Spleen (tissue), 11 donors: ENCODE measurements around the gene TOX3. TPM values are rescaled to one million over a fixed set of nuclear protein-coding genes. Genes with fewer than 3 reads are reported as not detected.

Source experiments
- DNase-seq: peaks from one replicate; pipeline ENCODE4 v3.0.0-alpha.2; 2020
- H3K27ac ChIP-seq, 8 donors: fragments of 200-600 bp; sonication (generic) in 7 of 8; 1 replicate in 4 of 8; 2 replicates in 4 of 8; pipeline versions ENCODE4 v1.5.0 to v1.8.0; 2016 to 2021; ENCODE audit warnings: inconsistent platforms in 4 of 8, mild to moderate bottlenecking in 4 of 8, moderate library complexity in 1 of 8
- H3K27me3 ChIP-seq, 7 donors: fragments of 200-600 bp; sonication (generic) in 6 of 7; replicated peaks in 1 of 7; 1 replicate in 4 of 7; 2 replicates in 3 of 7; pipeline versions ENCODE4 v1.5.0 to v1.8.0; 2016 to 2021; ENCODE audit warnings: inconsistent platforms in 3 of 7, mild to moderate bottlenecking in 1 of 7
- H3K36me3 ChIP-seq, 6 donors: fragments of 200-600 bp; sonication (generic) in 5 of 6; 1 replicate in 4 of 6; 2 replicates in 2 of 6; pipeline versions ENCODE4 v1.5.0 to v1.8.0; 2016 to 2021; ENCODE audit warnings: inconsistent platforms in 2 of 6
- H3K4me1 ChIP-seq, 6 donors: fragments of 200-600 bp; sonication (generic) in 5 of 6; 1 replicate in 3 of 6; 2 replicates in 3 of 6; pipeline versions ENCODE4 v1.5.0 to v1.8.0; 2016 to 2021; ENCODE audit warnings: inconsistent platforms in 3 of 6
- H3K4me3 ChIP-seq, 8 donors: fragments of 200-600 bp; sonication (generic) in 7 of 8; 1 replicate in 4 of 8; 2 replicates in 4 of 8; pipeline versions ENCODE4 v1.5.0 to v1.8.0; 2016 to 2021; ENCODE audit warnings: inconsistent platforms in 4 of 8, mild to moderate bottlenecking in 4 of 8, moderate library complexity in 2 of 8
- H3K9me3 ChIP-seq, 8 donors: fragments of 200-600 bp; sonication (generic) in 7 of 8; 1 replicate in 4 of 8; 2 replicates in 4 of 8; pipeline versions ENCODE4 v1.5.0 to v1.8.0; 2016 to 2021; ENCODE audit warnings: inconsistent platforms in 4 of 8
- CTCF ChIP-seq, 11 experiments: fragments of 200-600 bp in 7 of 11; fragments of 450-650 bp in 4 of 11; sonication (generic) in 4 of 11; IDR thresholded peaks in 8 of 11; conservative IDR thresholded peaks in 3 of 11; 1 replicate in 7 of 11; 2 replicates in 4 of 11; pipeline versions ENCODE4 v1.4.0 to v1.8.0; 2016 to 2021; ENCODE audit warnings: antibody characterized with exemption in 11 of 11, inconsistent platforms in 4 of 11, mild to moderate bottlenecking in 1 of 11
- POLR2A ChIP-seq, 3 donors: fragments of 450-650 bp; IDR thresholded peaks; one replicate each; pipeline ENCODE4 v1.5.1; 2017; ENCODE audit warnings: antibody characterized with exemption in 3 of 3, mild to moderate bottlenecking in 1 of 3
- POLR2AphosphoS5 ChIP-seq, 3 donors: sonication (generic); formaldehyde crosslinking; IDR thresholded peaks; one replicate each; pipeline ENCODE4 v1.5.1; 2017; ENCODE audit warnings: antibody characterized with exemption in 3 of 3
- WGBS, 5 donors: extraction: QIAGEN DNeasy Blood & Tissue Kit in 3 of 5; methylation state at CpG; one replicate each; pipeline versions ENCODE4 v1.1.5 to v1.1.7; 2013 to 2018; 5-methylcytosine and 5-hydroxymethylcytosine counted together
- intact Hi-C: fragments of 100-400 bp; cut with DNase I; formaldehyde crosslinking; loops from one replicate; pipeline ENCODE4 v1.15.0; 2023; ENCODE audit warnings: low total_unique reads
- polyA plus RNA-seq, 3 donors: library from polyadenylated mRNA; stranded (reverse); fragments of 200-250 nt; gene quantifications; one replicate each; pipeline ENCODE4 v1.2.1, GENCODE V29; 2013
- total RNA-seq, 7 donors: library from RNA; depleted of rRNA in 3 of 7; stranded (reverse); fragments of >200 nt in 3 of 7; fragmentation: NEBNext Ultra II Directional in 4 of 7; extraction: Animal tissue kit (Norgen Biotek cat#: 25700) in 4 of 7; gene quantifications; one replicate each; pipeline versions ENCODE4 v1.1.0 to v1.2.1, GENCODE V29; 2016 to 2021
- donor health status: healthy with polysubstance abuse.
- donor health status: DM: no; HTN: no; CAD: no; lungs with moderate emphysema.
- donor health status: DM: no; HTN: no; CAD: no.
- donor health status: Bipolar disorder and iron deficiency.
- donor health status: healthy.
- donor health status: DM: no; HTN: no; CAD: no.
- donor health status: DM: yes; HTN: yes; CAD: no.

Gene TOX3
- total and polyA plus RNA-seq, 10 donors, result 0.03 to 0.11 TPM; not detected in 8

- peaks cover 0 to 3% (median 0%) of the 10 kb centered on the region in 8 donors for H3K9me3 ChIP-seq
- no peak overlapping the region for H3K27ac ChIP-seq
- no peaks in the 10 kb centered on the region for H3K36me3 ChIP-seq
- no peaks in the 10 kb centered on the region for H3K27me3 ChIP-seq
- intact Hi-C loops, result no loop called here
- H3K4me3 ChIP-seq, result no peak overlapping the region
- DNase-seq, result no peak
- TF ChIP-seq POLR2AphosphoS5 (IDR thresholded peaks at IDR 0.05) (no peak), POLR2A (IDR thresholded peaks at IDR 0.05) (no peak), CTCF (IDR thresholded peaks at IDR 0.05 in 8 of 11, conservative IDR thresholded peaks at IDR 0.05 in 3 of 11) (no peak)
- H3K4me1 ChIP-seq, result no peaks in the 10 kb centered on the region
- 53 to 70% (median 60%) methylated on average over 3 of the region's 3 CpGs for WGBS, 5 donors
Observed at GRCh38 chr16:52411011-52411410, 135.9 kb downstream of the TOX3 start.

DNA sequence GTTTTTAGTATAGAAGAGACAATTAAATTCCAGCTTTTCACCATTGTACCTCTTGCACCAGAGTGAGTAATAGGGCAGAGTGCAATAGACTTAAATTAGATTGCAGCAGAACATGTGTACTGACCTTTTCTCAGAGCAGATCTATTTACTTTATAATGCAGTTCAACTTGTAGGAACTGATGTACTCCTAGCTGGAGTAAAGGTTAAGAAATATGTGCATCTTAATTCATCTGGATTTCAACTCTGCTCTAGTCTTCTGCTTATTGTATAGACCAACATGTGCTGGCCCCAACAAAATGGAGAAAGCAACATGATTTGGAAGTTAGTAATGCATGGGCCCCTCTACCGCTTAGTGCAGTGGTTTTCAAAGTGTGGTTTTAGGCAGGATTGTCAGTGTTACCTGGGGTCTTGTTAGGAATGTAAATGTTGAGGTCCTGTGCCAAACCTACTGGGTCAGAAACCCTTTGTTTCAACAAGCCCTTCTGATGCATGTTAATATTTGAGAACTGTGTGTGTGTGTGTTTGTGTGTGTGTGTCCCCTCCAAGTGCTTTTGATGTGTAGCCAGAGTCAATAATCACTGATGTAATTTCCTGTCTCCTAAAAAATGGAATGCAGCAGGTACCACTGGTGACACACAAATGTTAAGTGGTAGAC is 138.6 kb downstream of the TOX3 start:
- no peak for DNase-seq
- TF ChIP-seq POLR2AphosphoS5 (IDR thresholded peaks at IDR 0.05), result no peak
- TF ChIP-seq CTCF (IDR thresholded peaks at IDR 0.05 in 8 of 11, conservative IDR thresholded peaks at IDR 0.05 in 3 of 11), result no peak
- no peak for TF ChIP-seq POLR2A (IDR thresholded peaks at IDR 0.05)
- peaks cover 0 to 7% (median 0%) of the 10 kb centered on the region in 8 donors for H3K9me3 ChIP-seq
- no peaks in the 10 kb centered on the region for H3K27me3 ChIP-seq
- no peak overlapping the region for H3K4me3 ChIP-seq
- H3K27ac ChIP-seq, result no peak overlapping the region
- WGBS, 5 donors, result 89 to 100% (median 97%) methylated on average over 1 of the region's 1 CpG
- intact Hi-C loops, result no loop called here
- no peaks in the 10 kb centered on the region for H3K36me3 ChIP-seq
- H3K4me1 ChIP-seq, result no peaks in the 10 kb centered on the region

DNA sequence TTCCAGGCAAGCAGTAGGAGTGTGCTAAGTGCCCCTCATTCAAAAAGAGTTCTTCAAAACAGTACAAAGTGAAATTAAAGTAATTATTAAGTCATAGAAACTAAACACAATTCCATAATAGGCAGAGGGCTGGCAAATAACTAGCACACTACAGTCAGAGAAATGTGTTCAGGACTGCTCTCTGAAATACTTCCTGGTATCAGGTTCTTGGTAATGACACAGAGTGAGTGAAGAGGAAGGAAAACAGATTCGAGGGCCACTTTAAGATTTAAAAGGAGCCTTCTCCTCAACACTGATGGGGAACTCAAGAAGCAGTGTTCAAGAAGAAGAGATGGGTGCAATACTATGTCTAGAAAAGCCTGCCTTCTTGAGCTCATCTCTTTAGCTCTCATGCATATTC is 139.2 kb downstream of the TOX3 start:
- H3K36me3 ChIP-seq, result no peaks in the 10 kb centered on the region
- no peak for TF ChIP-seq POLR2AphosphoS5 (IDR thresholded peaks at IDR 0.05)
- TF ChIP-seq POLR2A (IDR thresholded peaks at IDR 0.05), result no peak
- TF ChIP-seq CTCF (IDR thresholded peaks at IDR 0.05 in 8 of 11, conservative IDR thresholded peaks at IDR 0.05 in 3 of 11), result no peak
- H3K4me3 ChIP-seq, result no peak overlapping the region
- no peaks in the 10 kb centered on the region for H3K27me3 ChIP-seq
- no peak overlapping the region for H3K27ac ChIP-seq
- no peak for DNase-seq
- no peaks in the 10 kb centered on the region for H3K4me1 ChIP-seq
- intact Hi-C loops, result no loop called here
- H3K9me3 ChIP-seq, result peaks cover 0 to 7% (median 0%) of the 10 kb centered on the region in 8 donors
- 11 to 23% (median 17%) methylated on average over 1 of the region's 1 CpG for WGBS, 5 donors

- intact Hi-C loops, result no loop called here
- no peak for TF ChIP-seq POLR2A (IDR thresholded peaks at IDR 0.05)
- no peak for TF ChIP-seq CTCF (IDR thresholded peaks at IDR 0.05 in 8 of 11, conservative IDR thresholded peaks at IDR 0.05 in 3 of 11)
- TF ChIP-seq POLR2AphosphoS5 (IDR thresholded peaks at IDR 0.05), result no peak
- Histone ChIP-seq H3K27me3 (no peaks in the 10 kb centered on the region), H3K9me3 (peaks cover 0 to 7% (median 0%) of the 10 kb centered on the region in 8 donors), H3K4me1 (no peaks in the 10 kb centered on the region), H3K27ac (no peak overlapping the region), H3K4me3 (no peak overlapping the region), H3K36me3 (no peaks in the 10 kb centered on the region)
- DNase-seq, result no peak
- WGBS, 5 donors, result 77 to 96% (median 83%) methylated on average over 1 of the region's 1 CpG
Observed at GRCh38 chr16:52405441-52405840, 141.5 kb downstream of the TOX3 start.
